KMS-11 (cell line): Measurements from ENCODE around the gene VSNL1.

ENCODE experiments used
- H2AFZ ChIP-seq: fragments of 200-600 bp; sonication (generic); 2 replicates; pipeline ENCODE4 v1.6.1; 2016; ENCODE audit warnings: antibody characterized with exemption, mixed run types, low read depth
- H3K27ac ChIP-seq: fragments of 200-600 bp; sonication (generic); 2 replicates; pipeline ENCODE4 v1.6.1; 2016; ENCODE audit warnings: mild to moderate bottlenecking, mixed run types
- H3K27me3 ChIP-seq: fragments of 200-600 bp; sonication (generic); 2 replicates; pipeline ENCODE4 v1.6.1; 2017; ENCODE audit warnings: mild to moderate bottlenecking, low read depth, mixed run types, moderate library complexity; ENCODE audit not compliant: insufficient read depth
- H3K36me3 ChIP-seq: fragments of 200-600 bp; sonication (generic); 2 replicates; pipeline ENCODE4 v1.6.1; 2017; ENCODE audit warnings: mild to moderate bottlenecking, mixed run types; ENCODE audit not compliant: insufficient read depth
- H3K4me1 ChIP-seq: fragments of 200-600 bp; sonication (generic); 2 replicates; pipeline ENCODE4 v1.6.1; 2016; ENCODE audit warnings: mild to moderate bottlenecking, low read depth, mixed run types; ENCODE audit not compliant: poor library complexity, severe bottlenecking
- H3K4me2 ChIP-seq: fragments of 200-600 bp; sonication (generic); 2 replicates; pipeline ENCODE4 v1.7.0; 2016; ENCODE audit warnings: mild to moderate bottlenecking, mixed run types
- H3K4me3 ChIP-seq: fragments of 200-600 bp; sonication (generic); IDR thresholded peaks from 2 replicates; pipeline ENCODE4 v1.6.1; 2017; ENCODE audit warnings: low read depth, low read length, mixed read lengths; ENCODE audit not compliant: insufficient read depth
- H3K79me2 ChIP-seq: fragments of 200-600 bp; sonication (generic); 2 replicates; pipeline ENCODE4 v1.6.1; 2016; ENCODE audit warnings: low read depth, mixed run types; ENCODE audit not compliant: insufficient read depth
- H3K9ac ChIP-seq: fragments of 200-600 bp; sonication (generic); 2 replicates; pipeline ENCODE4 v1.6.1; 2016; ENCODE audit warnings: mild to moderate bottlenecking, mixed run types
- H4K20me1 ChIP-seq: fragments of 200-600 bp; sonication (generic); 2 replicates; pipeline ENCODE4 v1.6.1; 2016; ENCODE audit warnings: mild to moderate bottlenecking, mixed run types; ENCODE audit not compliant: insufficient read depth
- CTCF ChIP-seq: fragments of 200-600 bp; sonication (generic); conservative IDR thresholded peaks from 2 replicates; pipeline ENCODE4 v1.6.1; 2017; ENCODE audit warnings: low read depth, mild to moderate bottlenecking, antibody characterized with exemption, low read length, moderate library complexity, mixed read lengths

The VSNL1 gene

GRCh38 chr2:17539611-17540092 is 844 bp upstream of the VSNL1 start:
- no peak overlapping the region for H3K27ac ChIP-seq
- no peaks in the 10 kb centered on the region for H4K20me1 ChIP-seq
- peaks cover 6% of the 10 kb centered on the region for H3K4me1 ChIP-seq
- H3K79me2 ChIP-seq = no peaks in the 10 kb centered on the region
- H3K4me2 ChIP-seq = no peak overlapping the region
- no peak overlapping the region for H3K4me3 ChIP-seq
- H3K9ac ChIP-seq = no peak overlapping the region
- peak overlapping the region; percentile 52; the same call in 1 of the 2 replicates for H2AFZ ChIP-seq
- no peaks in the 10 kb centered on the region for H3K27me3 ChIP-seq
- no peak for TF ChIP-seq CTCF
- no peaks in the 10 kb centered on the region for H3K36me3 ChIP-seq

GRCh38 chr2:17540813-17541530 is 476 bp downstream of the VSNL1 start:
- Histone ChIP-seq H3K4me1 (peaks cover 6% of the 10 kb centered on the region), H3K4me3 (no peak overlapping the region), H3K79me2 (no peaks in the 10 kb centered on the region), H3K27ac (no peak overlapping the region), H3K36me3 (no peaks in the 10 kb centered on the region), H4K20me1 (no peaks in the 10 kb centered on the region), H2AFZ (peak overlapping the region; percentile 52; the same call in 1 of the 2 replicates), H3K4me2 (peak overlapping the region; percentile 36; the same call in 1 of the 2 replicates), H3K9ac (no peak overlapping the region), H3K27me3 (no peaks in the 10 kb centered on the region)
- no peak for TF ChIP-seq CTCF

GRCh38 chr2:17541531-17541950 is 1.0 kb downstream of the VSNL1 start:
- Histone ChIP-seq H3K27me3 (no peaks in the 10 kb centered on the region), H3K4me2 (no peak overlapping the region), H4K20me1 (no peaks in the 10 kb centered on the region), H3K27ac (no peak overlapping the region), H3K4me1 (peaks cover 6% of the 10 kb centered on the region), H3K79me2 (no peaks in the 10 kb centered on the region), H3K4me3 (no peak overlapping the region), H2AFZ (no peak overlapping the region), H3K36me3 (no peaks in the 10 kb centered on the region), H3K9ac (no peak overlapping the region)
- TF ChIP-seq CTCF = no peak

GRCh38 chr2:17542471-17542870 is 2.0 kb downstream of the VSNL1 start:
- Histone ChIP-seq H3K79me2 (no peaks in the 10 kb centered on the region), H3K4me3 (no peak overlapping the region), H3K4me2 (no peak overlapping the region), H3K27me3 (no peaks in the 10 kb centered on the region), H3K27ac (no peak overlapping the region), H2AFZ (no peak overlapping the region), H4K20me1 (no peaks in the 10 kb centered on the region), H3K4me1 (peaks cover 6% of the 10 kb centered on the region), H3K36me3 (no peaks in the 10 kb centered on the region), H3K9ac (no peak overlapping the region)
- no peak for TF ChIP-seq CTCF
